NCI-H146 (cell line): ENCODE data around the gene SLC31A2.

ENCODE experiments used
- DNase-seq: peaks from one replicate; lab custom pipeline; 2025; lab: John Stamatoyannopoulos, UW

SLC31A2 gene

GRCh38 chr9:113151696-113152630, 1.2 kb downstream of the SLC31A2 start:
- DNase-seq, result no peak

GRCh38 chr9:113152699-113153098, 1.9 kb downstream of the SLC31A2 start:
- DNase-seq, result no peak

GRCh38 chr9:113153599-113153998, 2.8 kb downstream of the SLC31A2 start:
- no peak for DNase-seq

- DNase-seq, result no peak
Observed at GRCh38 chr9:113154471-113154870, 3.7 kb downstream of the SLC31A2 start.

GRCh38 chr9:113154946-113155345, 4.1 kb downstream of the SLC31A2 start:
- DNase-seq, result no peak

GRCh38 chr9:113155911-113156588, 5.2 kb downstream of the SLC31A2 start:
- no peak for DNase-seq

- DNase-seq, result no peak
Observed at GRCh38 chr9:113156880-113157279, 6.1 kb downstream of the SLC31A2 start.

GRCh38 chr9:113158446-113158845, 7.6 kb downstream of the SLC31A2 start:
- DNase-seq, result no peak

GRCh38 chr9:113160571-113160970, 9.8 kb downstream of the SLC31A2 start:
- DNase-seq, result no peak

GRCh38 chr9:113163001-113163400, 12.2 kb downstream of the SLC31A2 start:
- no peak for DNase-seq

- no peak for DNase-seq
Observed at GRCh38 chr9:113164536-113165300, 13.9 kb downstream of the SLC31A2 start.

GRCh38 chr9:113166039-113166438, 15.2 kb downstream of the SLC31A2 start:
- DNase-seq, result no peak

GRCh38 chr9:113168809-113169208, 18.0 kb downstream of the SLC31A2 start:
- DNase-seq, result no peak

- DNase-seq, result no peak
Observed at GRCh38 chr9:113173341-113173740, 22.5 kb downstream of the SLC31A2 start.

- DNase-seq, result no peak
Observed at GRCh38 chr9:113176803-113177202, 26.0 kb downstream of the SLC31A2 start.

GRCh38 chr9:113177251-113177650, 26.4 kb downstream of the SLC31A2 start:
- no peak for DNase-seq

- DNase-seq, result no peak
Observed at GRCh38 chr9:113178087-113178486, 27.3 kb downstream of the SLC31A2 start.

- DNase-seq, result no peak
Observed at GRCh38 chr9:113179839-113180238, 29.0 kb downstream of the SLC31A2 start.

GRCh38 chr9:113181165-113181564, 30.4 kb downstream of the SLC31A2 start:
- no peak for DNase-seq

GRCh38 chr9:113183956-113184488, 33.2 kb downstream of the SLC31A2 start:
- DNase-seq, result no peak

- DNase-seq, result no peak
Observed at GRCh38 chr9:113184539-113184938, 33.7 kb downstream of the SLC31A2 start.

- no peak for DNase-seq
Observed at GRCh38 chr9:113185271-113185670, 34.5 kb downstream of the SLC31A2 start.
